Measurements from ENCODE around the gene IGFL4. TPM values are rescaled to one million over a fixed set of nuclear protein-coding genes. Genes with fewer than 3 reads are reported as not detected.

IGFL4 gene
- total and polyA plus RNA-seq, 9 of the 15 experiments (the other 6 are each of a cell fraction or from before 2014, with no cell fraction given): not detected

- TF ChIP-seq NRF1 (conservative IDR thresholded peaks at IDR 0.05 in 1 of 2, IDR thresholded peaks at IDR 0.05 in 1 of 2): peak; percentile 53 to 64; a peak in 3 of 4 replicates
- TF ChIP-seq SNIP1 (IDR thresholded peaks at IDR 0.05; ENCODE audit: low read depth): no peak
- peak; percentile 95 for TF ChIP-seq CREM (IDR thresholded peaks at IDR 0.05; ENCODE audit: low read depth)
- TF ChIP-seq TCF7 (IDR thresholded peaks at IDR 0.05; ENCODE audit: borderline replicate concordance): no peak
- TF ChIP-seq NCOA1 (IDR thresholded peaks at IDR 0.05; ENCODE audit: low read depth): peak; percentile 89
- peak; percentile 84; the same call in 1 of the 2 replicates for TF ChIP-seq KHSRP (IDR thresholded peaks at IDR 0.05)
- no peak for TF ChIP-seq ZBTB17 (CRISPR knock-in tag; IDR thresholded peaks at IDR 0.05)
- 0 out of 2 replicates have a peak, but pooled peaks have one; percentile 44 for TF ChIP-seq HDAC2 (IDR thresholded peaks at IDR 0.05)
- no peak for TF ChIP-seq MAX (CRISPR knock-in tag; IDR thresholded peaks at IDR 0.05)
- 0 out of 2 replicates have a peak, but pooled peaks have one; percentile 23 for TF ChIP-seq DPF2 (IDR thresholded peaks at IDR 0.05)
- 0 out of 2 replicates have a peak, but pooled peaks have one; percentile 25 for TF ChIP-seq CEBPB (tag; IDR thresholded peaks at IDR 0.05)
- TF ChIP-seq JUN (IDR thresholded peaks at IDR 0.05; ENCODE audit: borderline replicate concordance, low read depth, low read length): peak; percentile 92
- TF ChIP-seq JUN (CRISPR knock-in tag; IDR thresholded peaks at IDR 0.05; ENCODE audit: borderline replicate concordance): no peak
- TF ChIP-seq NBN (IDR thresholded peaks at IDR 0.05; ENCODE audit: low read depth): peak; percentile 91; the same call in 1 of the 2 replicates
- TF ChIP-seq TARDBP (IDR thresholded peaks at IDR 0.05): peak; percentile 69; the same call in 1 of the 2 replicates
- peak; percentile 99 for TF ChIP-seq ATF7 (IDR thresholded peaks at IDR 0.05)
- TF ChIP-seq ZNF785 (CRISPR knock-in tag; IDR thresholded peaks at IDR 0.05): no peak
Observed at GRCh38 chr19:45999653-46000121, 41.1 kb downstream of the IGFL4 start (continued).
